Measurements from ENCODE around the gene PLXDC1.

DNA sequence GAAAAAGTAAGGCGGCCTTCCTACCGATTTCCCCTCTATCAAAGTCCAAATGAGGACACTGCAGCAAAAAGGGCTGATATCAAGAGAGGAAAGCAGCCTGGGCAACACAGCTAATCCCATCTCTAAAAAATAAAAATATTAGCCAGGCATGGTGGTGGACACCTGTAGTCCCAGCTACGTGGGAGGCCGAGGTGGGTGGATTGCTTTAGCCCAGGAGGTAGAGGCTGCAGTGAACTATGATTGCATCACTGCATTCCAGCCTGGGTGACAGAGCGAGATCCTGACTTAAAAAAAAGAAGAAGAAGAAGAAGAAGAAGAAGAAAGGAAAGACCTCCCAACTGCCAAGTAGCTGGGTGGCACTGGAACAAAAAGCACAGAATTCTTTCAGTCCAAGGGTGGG is 31.6 kb upstream of the PLXDC1 start:
- TF ChIP-seq, protein P1, sequence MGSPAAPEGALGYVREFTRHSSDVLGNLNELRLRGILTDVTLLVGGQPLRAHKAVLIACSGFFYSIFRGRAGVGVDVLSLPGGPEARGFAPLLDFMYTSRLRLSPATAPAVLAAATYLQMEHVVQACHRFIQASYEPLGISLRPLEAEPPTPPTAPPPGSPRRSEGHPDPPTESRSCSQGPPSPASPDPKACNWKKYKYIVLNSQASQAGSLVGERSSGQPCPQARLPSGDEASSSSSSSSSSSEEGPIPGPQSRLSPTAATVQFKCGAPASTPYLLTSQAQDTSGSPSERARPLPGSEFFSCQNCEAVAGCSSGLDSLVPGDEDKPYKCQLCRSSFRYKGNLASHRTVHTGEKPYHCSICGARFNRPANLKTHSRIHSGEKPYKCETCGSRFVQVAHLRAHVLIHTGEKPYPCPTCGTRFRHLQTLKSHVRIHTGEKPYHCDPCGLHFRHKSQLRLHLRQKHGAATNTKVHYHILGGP (tag by site-specific recombination; IDR thresholded peaks at IDR 0.05) = no peak
- TF ChIP-seq, protein P2, sequence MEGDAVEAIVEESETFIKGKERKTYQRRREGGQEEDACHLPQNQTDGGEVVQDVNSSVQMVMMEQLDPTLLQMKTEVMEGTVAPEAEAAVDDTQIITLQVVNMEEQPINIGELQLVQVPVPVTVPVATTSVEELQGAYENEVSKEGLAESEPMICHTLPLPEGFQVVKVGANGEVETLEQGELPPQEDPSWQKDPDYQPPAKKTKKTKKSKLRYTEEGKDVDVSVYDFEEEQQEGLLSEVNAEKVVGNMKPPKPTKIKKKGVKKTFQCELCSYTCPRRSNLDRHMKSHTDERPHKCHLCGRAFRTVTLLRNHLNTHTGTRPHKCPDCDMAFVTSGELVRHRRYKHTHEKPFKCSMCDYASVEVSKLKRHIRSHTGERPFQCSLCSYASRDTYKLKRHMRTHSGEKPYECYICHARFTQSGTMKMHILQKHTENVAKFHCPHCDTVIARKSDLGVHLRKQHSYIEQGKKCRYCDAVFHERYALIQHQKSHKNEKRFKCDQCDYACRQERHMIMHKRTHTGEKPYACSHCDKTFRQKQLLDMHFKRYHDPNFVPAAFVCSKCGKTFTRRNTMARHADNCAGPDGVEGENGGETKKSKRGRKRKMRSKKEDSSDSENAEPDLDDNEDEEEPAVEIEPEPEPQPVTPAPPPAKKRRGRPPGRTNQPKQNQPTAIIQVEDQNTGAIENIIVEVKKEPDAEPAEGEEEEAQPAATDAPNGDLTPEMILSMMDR (tag by site-specific recombination; IDR thresholded peaks at IDR 0.05) = no peak
- TF ChIP-seq ZFP3 (tag by site-specific recombination; IDR thresholded peaks at IDR 0.05; ENCODE audit: low read depth) (no peak), ZNF114 (tag by site-specific recombination; IDR thresholded peaks at IDR 0.05) (no peak), ZNF558 (tag by site-specific recombination; IDR thresholded peaks at IDR 0.05) (no peak), ZNF785 (tag by site-specific recombination; IDR thresholded peaks at IDR 0.05) (no peak), YY1 (tag by site-specific recombination; IDR thresholded peaks at IDR 0.05) (no peak)
- TF ChIP-seq, protein P3, sequence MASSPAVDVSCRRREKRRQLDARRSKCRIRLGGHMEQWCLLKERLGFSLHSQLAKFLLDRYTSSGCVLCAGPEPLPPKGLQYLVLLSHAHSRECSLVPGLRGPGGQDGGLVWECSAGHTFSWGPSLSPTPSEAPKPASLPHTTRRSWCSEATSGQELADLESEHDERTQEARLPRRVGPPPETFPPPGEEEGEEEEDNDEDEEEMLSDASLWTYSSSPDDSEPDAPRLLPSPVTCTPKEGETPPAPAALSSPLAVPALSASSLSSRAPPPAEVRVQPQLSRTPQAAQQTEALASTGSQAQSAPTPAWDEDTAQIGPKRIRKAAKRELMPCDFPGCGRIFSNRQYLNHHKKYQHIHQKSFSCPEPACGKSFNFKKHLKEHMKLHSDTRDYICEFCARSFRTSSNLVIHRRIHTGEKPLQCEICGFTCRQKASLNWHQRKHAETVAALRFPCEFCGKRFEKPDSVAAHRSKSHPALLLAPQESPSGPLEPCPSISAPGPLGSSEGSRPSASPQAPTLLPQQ (tag by site-specific recombination; IDR thresholded peaks at IDR 0.05) = no peak
- TF ChIP-seq, protein P4, sequence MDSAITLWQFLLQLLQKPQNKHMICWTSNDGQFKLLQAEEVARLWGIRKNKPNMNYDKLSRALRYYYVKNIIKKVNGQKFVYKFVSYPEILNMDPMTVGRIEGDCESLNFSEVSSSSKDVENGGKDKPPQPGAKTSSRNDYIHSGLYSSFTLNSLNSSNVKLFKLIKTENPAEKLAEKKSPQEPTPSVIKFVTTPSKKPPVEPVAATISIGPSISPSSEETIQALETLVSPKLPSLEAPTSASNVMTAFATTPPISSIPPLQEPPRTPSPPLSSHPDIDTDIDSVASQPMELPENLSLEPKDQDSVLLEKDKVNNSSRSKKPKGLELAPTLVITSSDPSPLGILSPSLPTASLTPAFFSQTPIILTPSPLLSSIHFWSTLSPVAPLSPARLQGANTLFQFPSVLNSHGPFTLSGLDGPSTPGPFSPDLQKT (IDR thresholded peaks at IDR 0.05; ENCODE audit: borderline replicate concordance, low read depth, low read length) = no peak
